PC-3 (cell line): Measurements from ENCODE around the gene YARS2. TPM values are rescaled to one million over a fixed set of nuclear protein-coding genes. Genes with fewer than 3 reads are reported as not detected.

Source experiments
- ATAC-seq: fragments of 200-7000 bp; cut with Tn5 transposase; 2 replicates; pipeline ENCODE4 v1.9.1; 2020; ENCODE audit warnings: mild to moderate bottlenecking, moderate library complexity
- BruUV-seq: library from RNA; stranded (reverse); fragments of 400-500 nt; replicated peaks from 2 replicates; lab custom pipeline; 2021; lab: Mats Ljungman, UMichigan
- CTCF ChIA-PET: fragments of 300-600 bp; sonication (Branson Sonifier 250); formaldehyde crosslinking; loops from one replicate; lab custom pipeline; 2022; ENCODE audit warnings: antibody characterized with exemption; lab: Charles Lee
- POLR2A ChIA-PET: fragments of 300-600 bp; sonication (Branson Sonifier 250); formaldehyde crosslinking; loops from one replicate; lab custom pipeline; 2022; ENCODE audit warnings: antibody characterized with exemption; ENCODE audit not compliant: unreplicated experiment; lab: Charles Lee
- DNase-seq: peaks from one replicate; pipeline ENCODE4 v3.0.0-alpha.2; 2015
- H2AFZ ChIP-seq: fragments of 300-600 bp; sonication (generic); 2 replicates; pipeline ENCODE4 v1.6.0; 2016; ENCODE audit warnings: antibody characterized with exemption, low read length
- H3F3A ChIP-seq: fragments of 300-600 bp; sonication (generic); one replicate; pipeline ENCODE4 v1.6.0; 2017; ENCODE audit warnings: antibody characterized with exemption, low read length, control low read depth, mild to moderate bottlenecking; ENCODE audit not compliant: unreplicated experiment
- H3K27ac ChIP-seq: fragments of 300-600 bp; sonication (generic); 2 replicates; pipeline ENCODE4 v1.5.1; 2016; ENCODE audit warnings: mild to moderate bottlenecking, low read length
- H3K27me3 ChIP-seq: fragments of 300-600 bp; sonication (generic); 2 replicates; pipeline ENCODE4 v1.6.1; 2016; ENCODE audit warnings: low read length, mixed read lengths
- H3K36me3 ChIP-seq: fragments of 300-600 bp; sonication (generic); 2 replicates; pipeline ENCODE4 v1.6.1; 2016; ENCODE audit warnings: low read depth, mixed run types, low read length, mixed read lengths
- H3K4me1 ChIP-seq: fragments of 300-600 bp; sonication (generic); 2 replicates; pipeline ENCODE4 v1.5.1; 2016; ENCODE audit warnings: low read length; ENCODE audit not compliant: insufficient read depth
- H3K4me2 ChIP-seq: fragments of 300-600 bp; sonication (generic); 2 replicates; pipeline ENCODE4 v1.6.0; 2016; ENCODE audit warnings: low read length
- H3K4me3 ChIP-seq: fragments of 300-600 bp; sonication (generic); 2 replicates; pipeline ENCODE4 v1.5.1; 2016; ENCODE audit warnings: mild to moderate bottlenecking, low read length, mixed read lengths
- H3K79me2 ChIP-seq: fragments of 300-600 bp; sonication (generic); 2 replicates; pipeline ENCODE4 v1.6.1; 2017; ENCODE audit warnings: low read length, mixed read lengths
- H3K9ac ChIP-seq: fragments of 300-600 bp; sonication (generic); 2 replicates; pipeline ENCODE4 v1.6.0; 2016; ENCODE audit warnings: mild to moderate bottlenecking, low read length
- H3K9me2 ChIP-seq: fragments of 300-600 bp; sonication (generic); replicated peaks from 2 replicates; pipeline ENCODE4 v1.6.1; 2016; ENCODE audit warnings: mixed run types, low read length, mixed read lengths
- H3K9me3 ChIP-seq: fragments of 300-600 bp; sonication (generic); 2 replicates; pipeline ENCODE4 v1.6.1; 2016; ENCODE audit warnings: low read length, mixed read lengths
- H4K20me1 ChIP-seq: fragments of 300-600 bp; sonication (generic); 2 replicates; pipeline ENCODE4 v1.6.1; 2016; ENCODE audit warnings: low read length, mixed read lengths
- EZH2 ChIP-seq: fragments of 300-600 bp; sonication (generic); IDR thresholded peaks from one replicate; pipeline ENCODE4 v1.6.1; 2017; ENCODE audit warnings: antibody characterized with exemption, mild to moderate bottlenecking, low read length; ENCODE audit not compliant: unreplicated experiment
- EZH2phosphoT487 ChIP-seq: fragments of 300-600 bp; sonication (generic); IDR thresholded peaks from 2 replicates; pipeline ENCODE4 v1.6.1; 2018; ENCODE audit warnings: mild to moderate bottlenecking, antibody characterized with exemption, low read length, borderline replicate concordance
- intact Hi-C: fragments of 100-400 bp; cut with micrococcal nuclease; formaldehyde crosslinking; loops from 2 replicates; pipeline ENCODE4 v1.9.0; 2023
- total RNA-seq: library from RNA; depleted of rRNA; stranded (reverse); fragments of >200 nt; gene quantifications from 2 replicates; pipeline ENCODE4 v1.2.3, GENCODE V29; 2014
- TF ChIP-seq, protein P1 (sequence below): fragments of 300-600 bp; sonication (generic); conservative IDR thresholded peaks from 2 replicates; pipeline ENCODE4 v1.5.1; 2017; ENCODE audit warnings: antibody characterized with exemption, low read depth, mild to moderate bottlenecking, low read length

The YARS2 gene
- total RNA-seq, 1 experiment from 2014 or later, result 37.4 TPM

DNA sequence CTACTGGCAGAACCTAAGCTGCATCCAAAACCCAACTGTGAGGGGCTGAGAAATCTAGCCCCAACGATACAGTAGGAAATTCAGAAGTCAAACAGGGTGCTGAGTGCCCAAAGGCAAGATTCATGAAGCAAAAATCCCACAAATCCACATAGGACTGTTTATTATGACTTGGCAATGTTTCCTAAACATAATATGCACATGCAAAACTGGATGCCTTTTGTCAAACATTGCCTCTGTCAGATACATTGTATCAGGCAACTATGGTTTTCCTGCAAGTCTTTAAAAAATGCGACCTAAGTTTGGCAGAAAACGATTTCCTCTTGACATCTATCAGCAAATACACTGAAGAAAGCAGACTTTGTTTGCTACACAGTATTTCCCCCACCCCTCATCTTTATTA, 27.3 kb upstream of the YARS2 start:
- no peak overlapping the region for H2AFZ ChIP-seq
- H4K20me1 ChIP-seq, result no peaks in the 10 kb centered on the region
- no peaks in the 10 kb centered on the region for H3K9me3 ChIP-seq
- TF ChIP-seq, protein P1, sequence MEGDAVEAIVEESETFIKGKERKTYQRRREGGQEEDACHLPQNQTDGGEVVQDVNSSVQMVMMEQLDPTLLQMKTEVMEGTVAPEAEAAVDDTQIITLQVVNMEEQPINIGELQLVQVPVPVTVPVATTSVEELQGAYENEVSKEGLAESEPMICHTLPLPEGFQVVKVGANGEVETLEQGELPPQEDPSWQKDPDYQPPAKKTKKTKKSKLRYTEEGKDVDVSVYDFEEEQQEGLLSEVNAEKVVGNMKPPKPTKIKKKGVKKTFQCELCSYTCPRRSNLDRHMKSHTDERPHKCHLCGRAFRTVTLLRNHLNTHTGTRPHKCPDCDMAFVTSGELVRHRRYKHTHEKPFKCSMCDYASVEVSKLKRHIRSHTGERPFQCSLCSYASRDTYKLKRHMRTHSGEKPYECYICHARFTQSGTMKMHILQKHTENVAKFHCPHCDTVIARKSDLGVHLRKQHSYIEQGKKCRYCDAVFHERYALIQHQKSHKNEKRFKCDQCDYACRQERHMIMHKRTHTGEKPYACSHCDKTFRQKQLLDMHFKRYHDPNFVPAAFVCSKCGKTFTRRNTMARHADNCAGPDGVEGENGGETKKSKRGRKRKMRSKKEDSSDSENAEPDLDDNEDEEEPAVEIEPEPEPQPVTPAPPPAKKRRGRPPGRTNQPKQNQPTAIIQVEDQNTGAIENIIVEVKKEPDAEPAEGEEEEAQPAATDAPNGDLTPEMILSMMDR, result no peak
- TF ChIP-seq EZH2phosphoT487, result no peak
- TF ChIP-seq EZH2, result no peak
- ATAC-seq, result no peak
- H3K36me3 ChIP-seq, result no peaks in the 10 kb centered on the region
- H3K4me2 ChIP-seq, result no peak overlapping the region
- no peak overlapping the region for H3K9ac ChIP-seq
- no peaks in the 10 kb centered on the region for H3K79me2 ChIP-seq
- BruUV-seq, result no TSS peak
- H3K27ac ChIP-seq, result no peak overlapping the region
- no peaks in the 10 kb centered on the region for H3K27me3 ChIP-seq
- ChIA-PET POLR2A (no interaction called here), CTCF (no interaction called here)
- H3F3A ChIP-seq, result no peaks in the 10 kb centered on the region
- no peak for DNase-seq
- intact Hi-C loops, result no loop called here
- no peaks in the 10 kb centered on the region for H3K9me2 ChIP-seq
- no peak overlapping the region for H3K4me3 ChIP-seq
- peaks cover 14% of the 10 kb centered on the region for H3K4me1 ChIP-seq

DNA sequence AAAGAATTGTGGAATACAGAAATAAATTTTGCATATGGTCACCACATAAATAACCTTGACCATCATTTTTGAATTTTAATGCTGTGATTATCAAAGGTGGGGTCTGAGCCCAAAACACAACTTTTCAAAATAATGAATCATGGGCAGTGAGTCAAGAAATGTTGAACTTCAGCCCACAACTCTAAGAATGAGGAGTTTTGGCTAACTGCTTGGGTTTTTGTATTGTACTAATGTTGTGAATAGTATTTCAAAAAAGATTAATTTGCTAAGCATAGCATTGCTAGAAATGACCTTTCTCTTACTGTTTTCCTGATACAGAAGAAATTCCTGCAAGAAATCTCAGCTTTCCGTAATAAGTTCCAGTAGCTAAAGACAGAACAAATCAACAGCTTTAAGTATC, 24.4 kb upstream of the YARS2 start:
- CTCF ChIA-PET, result no interaction called here

DNA sequence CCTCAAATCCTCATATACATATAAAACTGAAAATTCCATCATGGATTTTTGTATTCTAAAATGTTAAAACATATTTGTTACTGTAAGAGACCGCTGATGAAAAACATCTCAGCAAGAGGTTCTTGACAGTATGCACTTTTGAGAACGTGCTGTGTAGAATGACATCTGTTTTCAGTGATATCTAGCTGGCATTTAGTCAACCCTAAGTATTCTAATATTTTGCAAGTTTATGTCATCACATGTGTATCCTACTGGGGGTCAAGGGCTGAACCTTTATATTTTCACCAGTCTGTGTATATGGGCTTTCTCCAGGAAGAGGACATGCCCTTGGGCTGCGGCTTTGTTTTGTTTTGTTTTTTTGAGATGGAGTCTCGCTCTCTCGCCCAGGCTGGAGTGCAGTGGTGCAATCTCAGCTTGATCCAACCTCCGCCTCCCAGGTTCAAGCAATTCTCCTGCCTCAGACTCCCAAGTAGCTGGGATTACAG, 22.0 kb upstream of the YARS2 start:
- ChIA-PET CTCF (no interaction called here), POLR2A (no interaction called here)
- Histone ChIP-seq H3K9ac (no peak overlapping the region), H3F3A (peaks cover 3% of the 10 kb centered on the region), H3K79me2 (no peaks in the 10 kb centered on the region), H3K9me2 (no peaks in the 10 kb centered on the region), H3K4me3 (no peak overlapping the region), H4K20me1 (no peaks in the 10 kb centered on the region), H3K4me2 (no peak overlapping the region), H2AFZ (no peak overlapping the region), H3K4me1 (peaks cover 28% of the 10 kb centered on the region), H3K9me3 (no peaks in the 10 kb centered on the region), H3K27me3 (no peaks in the 10 kb centered on the region), H3K27ac (no peak overlapping the region), H3K36me3 (no peaks in the 10 kb centered on the region)
- no peak for ATAC-seq
- TF ChIP-seq EZH2phosphoT487, result no peak
- TF ChIP-seq EZH2, result no peak
- TF ChIP-seq, protein P1, result no peak
- DNase-seq, result no peak
- BruUV-seq, result no TSS peak
- intact Hi-C loops, result loop anchor here (5.0 kb wide), 1 partner anchor 140 kb away; no protein-coding TSS in a partner anchor

More for the DNA sequence above, 24.4 kb upstream of the YARS2 start:
- H3K4me1 ChIP-seq, result peaks cover 28% of the 10 kb centered on the region
- no peaks in the 10 kb centered on the region for H3K9me2 ChIP-seq
- no peak overlapping the region; the same call in 1 of the 2 replicates for H3K4me2 ChIP-seq
- no peaks in the 10 kb centered on the region for H4K20me1 ChIP-seq
- DNase-seq (peak; percentile 53), ATAC-seq (peak; percentile 45)
- H3K9ac ChIP-seq, result no peak overlapping the region
- H3K79me2 ChIP-seq, result no peaks in the 10 kb centered on the region
- intact Hi-C loops, result no loop called here
- H3K4me3 ChIP-seq, result no peak overlapping the region
- TF ChIP-seq EZH2phosphoT487 (no peak), EZH2 (no peak)
- TF ChIP-seq, protein P1, result no peak
- H3F3A ChIP-seq, result peaks cover 3% of the 10 kb centered on the region
- H3K27ac ChIP-seq, result no peak overlapping the region
- POLR2A ChIA-PET, result no interaction called here
- H2AFZ ChIP-seq, result no peak overlapping the region
- no TSS peak for BruUV-seq
- no peaks in the 10 kb centered on the region for H3K36me3 ChIP-seq
- no peaks in the 10 kb centered on the region for H3K27me3 ChIP-seq
- no peaks in the 10 kb centered on the region for H3K9me3 ChIP-seq
